Colonic mucosa (tissue), 4 donors: Measurements from ENCODE around the gene EXOC2. TPM values are rescaled to one million over a fixed set of nuclear protein-coding genes. Genes with fewer than 3 reads are reported as not detected.

Experiments used
- DNase-seq: peaks from one replicate; pipeline ENCODE4 v3.0.0-alpha.2; 2020
- H3K27ac ChIP-seq: fragments of 200-600 bp; one replicate; pipeline ENCODE4 v1.8.0; 2021
- H3K27me3 ChIP-seq: fragments of 200-600 bp; one replicate; pipeline ENCODE4 v1.8.0; 2021
- H3K36me3 ChIP-seq: fragments of 200-600 bp; one replicate; pipeline ENCODE4 v1.8.0; 2021
- H3K4me1 ChIP-seq: fragments of 200-600 bp; one replicate; pipeline ENCODE4 v1.8.0; 2021; ENCODE audit warnings: mild to moderate bottlenecking
- H3K4me3 ChIP-seq: fragments of 200-600 bp; one replicate; pipeline ENCODE4 v1.8.0; 2021
- H3K9ac ChIP-seq, 2 donors: one replicate each; pipeline ENCODE4 v1.7.0; 2013; ENCODE audit warnings: control low read depth in 2 of 2, low read depth in 2 of 2, low read length in 2 of 2
- H3K9me3 ChIP-seq: fragments of 200-600 bp; one replicate; pipeline ENCODE4 v1.8.0; 2021
- intact Hi-C: fragments of 100-400 bp; cut with DNase I; formaldehyde crosslinking; loops from one replicate; pipeline ENCODE4 v1.14.1; 2022
- total RNA-seq, 2 donors: library from RNA; stranded (reverse); fragmentation: NEBNext Ultra II Directional in 1 of 2; extraction: Animal tissue kit (Norgen Biotek cat#: 25700) in 1 of 2; gene quantifications; one replicate each; pipeline ENCODE4 v1.2.1, GENCODE V29; 2021
- TF ChIP-seq, protein P1 (sequence below): fragments of 200-600 bp; IDR thresholded peaks from one replicate; pipeline ENCODE4 v1.8.0; 2022; ENCODE audit warnings: antibody characterized with exemption, mild to moderate bottlenecking
- donor health status: healthy.
- donor health status: DM: no; HTN: no; CAD: no.
- donor health status: DM: no; HTN: no; CAD: no.

The EXOC2 gene
- total RNA-seq, 2 donors from 2014 or later, result 18.3 to 19.6 TPM

DNA sequence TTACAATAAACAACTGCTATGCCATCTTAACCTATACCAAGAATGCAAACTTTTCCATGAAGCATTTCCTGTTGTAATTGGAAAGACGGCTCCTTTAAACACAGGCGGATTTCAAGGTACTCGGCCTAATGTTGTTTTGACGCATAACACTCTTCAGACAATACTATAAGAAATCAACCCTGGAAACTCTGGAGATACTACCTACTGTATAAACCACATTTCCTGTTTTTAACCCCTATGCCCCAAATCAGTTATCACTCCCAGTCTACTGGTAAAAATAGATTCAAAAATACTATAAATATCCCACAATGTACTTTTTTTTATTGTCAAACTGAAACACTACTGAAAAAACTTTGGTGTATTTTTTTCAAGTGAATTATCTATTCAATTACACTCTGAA lies 183.3 kb downstream of the EXOC2 start:
- TF ChIP-seq, protein P1, sequence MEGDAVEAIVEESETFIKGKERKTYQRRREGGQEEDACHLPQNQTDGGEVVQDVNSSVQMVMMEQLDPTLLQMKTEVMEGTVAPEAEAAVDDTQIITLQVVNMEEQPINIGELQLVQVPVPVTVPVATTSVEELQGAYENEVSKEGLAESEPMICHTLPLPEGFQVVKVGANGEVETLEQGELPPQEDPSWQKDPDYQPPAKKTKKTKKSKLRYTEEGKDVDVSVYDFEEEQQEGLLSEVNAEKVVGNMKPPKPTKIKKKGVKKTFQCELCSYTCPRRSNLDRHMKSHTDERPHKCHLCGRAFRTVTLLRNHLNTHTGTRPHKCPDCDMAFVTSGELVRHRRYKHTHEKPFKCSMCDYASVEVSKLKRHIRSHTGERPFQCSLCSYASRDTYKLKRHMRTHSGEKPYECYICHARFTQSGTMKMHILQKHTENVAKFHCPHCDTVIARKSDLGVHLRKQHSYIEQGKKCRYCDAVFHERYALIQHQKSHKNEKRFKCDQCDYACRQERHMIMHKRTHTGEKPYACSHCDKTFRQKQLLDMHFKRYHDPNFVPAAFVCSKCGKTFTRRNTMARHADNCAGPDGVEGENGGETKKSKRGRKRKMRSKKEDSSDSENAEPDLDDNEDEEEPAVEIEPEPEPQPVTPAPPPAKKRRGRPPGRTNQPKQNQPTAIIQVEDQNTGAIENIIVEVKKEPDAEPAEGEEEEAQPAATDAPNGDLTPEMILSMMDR, result no peak

DNA sequence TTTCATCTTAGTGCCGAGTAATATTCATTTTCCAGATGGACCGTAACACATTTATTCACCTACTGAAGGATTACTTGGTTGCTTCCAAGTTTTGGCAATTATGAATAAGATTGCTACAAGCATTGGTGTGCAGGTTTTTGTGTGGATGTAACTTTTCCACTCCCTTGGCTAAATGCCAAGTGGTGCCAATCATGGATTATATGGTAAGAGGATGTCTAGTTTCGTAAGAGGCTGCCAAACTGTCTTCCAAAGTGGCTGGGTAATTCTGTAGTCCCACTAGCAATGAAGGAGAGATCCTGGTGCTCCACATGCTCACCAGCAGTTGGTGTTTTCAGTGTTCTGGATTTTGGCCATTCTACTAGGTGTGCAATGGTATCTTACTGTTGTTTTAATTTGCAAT lies 184.3 kb downstream of the EXOC2 start:
- H3K27me3 ChIP-seq, result no peaks in the 10 kb centered on the region
- H3K9me3 ChIP-seq, result no peaks in the 10 kb centered on the region
- H3K27ac ChIP-seq, result no peak overlapping the region
- no peaks in the 10 kb centered on the region for H3K4me1 ChIP-seq
- TF ChIP-seq, protein P1, result no peak
- H3K36me3 ChIP-seq, result no peaks in the 10 kb centered on the region
- DNase-seq, result no peak
- intact Hi-C loops, result no loop called here
- no peak overlapping the region for H3K9ac ChIP-seq
- H3K4me3 ChIP-seq, result no peak overlapping the region

More for the DNA sequence above, 183.3 kb downstream of the EXOC2 start:
- no peaks in the 10 kb centered on the region for H3K36me3 ChIP-seq
- H3K9me3 ChIP-seq, result no peaks in the 10 kb centered on the region
- no peak for DNase-seq
- intact Hi-C loops, result no loop called here
- H3K4me3 ChIP-seq, result no peak overlapping the region
- no peaks in the 10 kb centered on the region for H3K4me1 ChIP-seq
- no peaks in the 10 kb centered on the region for H3K27me3 ChIP-seq
- H3K9ac ChIP-seq, result no peak overlapping the region
- H3K27ac ChIP-seq, result no peak overlapping the region

DNA sequence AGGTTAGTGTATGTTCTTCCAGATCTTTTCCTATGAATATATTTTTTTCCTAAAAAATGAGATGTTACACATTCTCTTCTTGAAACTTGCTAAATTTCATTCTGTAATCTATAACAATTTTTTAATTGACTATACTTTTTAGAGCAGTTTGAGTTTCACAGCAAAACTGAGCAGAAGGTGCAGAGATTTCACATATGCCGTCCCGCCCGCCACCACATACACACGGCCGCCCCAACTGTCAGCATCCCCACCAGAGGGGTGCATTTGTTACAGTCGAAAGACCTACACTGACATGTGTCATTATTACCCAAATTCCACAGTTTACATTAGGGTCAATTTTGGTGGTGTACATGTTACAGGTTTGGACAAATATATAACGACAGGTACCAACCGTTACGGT lies 184.9 kb downstream of the EXOC2 start:
- Histone ChIP-seq H3K27ac (no peak overlapping the region), H3K4me1 (no peaks in the 10 kb centered on the region), H3K27me3 (no peaks in the 10 kb centered on the region), H3K4me3 (no peak overlapping the region), H3K9me3 (no peaks in the 10 kb centered on the region), H3K36me3 (no peaks in the 10 kb centered on the region), H3K9ac (no peak overlapping the region)
- TF ChIP-seq, protein P1, result no peak
- intact Hi-C loops, result no loop called here
- DNase-seq, result no peak

DNA sequence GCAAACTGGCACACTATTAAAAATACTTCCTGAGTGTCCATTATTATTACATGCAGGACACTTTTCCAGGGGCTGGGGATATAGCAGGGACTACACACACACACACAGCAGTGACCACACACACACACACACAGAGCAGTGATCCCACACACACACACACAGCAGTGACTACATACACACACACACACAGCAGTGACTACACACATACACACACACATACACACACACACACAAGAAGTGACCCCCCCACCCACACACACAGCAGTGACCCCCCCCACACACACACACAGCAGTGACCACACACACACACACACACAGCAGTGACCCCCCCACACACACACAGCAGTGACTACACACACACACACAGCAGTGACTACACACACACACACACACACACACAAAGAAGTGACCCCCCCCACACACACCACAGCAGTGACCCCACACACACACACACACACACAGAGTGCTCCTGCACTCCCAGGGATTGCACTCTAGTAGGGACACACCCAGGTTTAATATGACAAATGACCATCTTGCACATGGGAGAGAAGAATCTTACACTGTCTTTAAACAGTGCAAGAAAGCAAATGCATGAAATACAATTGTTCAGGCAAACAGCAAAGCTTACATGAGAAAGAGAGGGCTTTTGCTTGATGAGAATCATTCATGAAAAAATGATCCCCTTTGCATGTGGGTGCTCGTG lies 185.9 kb downstream of the EXOC2 start:
- Histone ChIP-seq H3K9me3 (no peaks in the 10 kb centered on the region), H3K36me3 (no peaks in the 10 kb centered on the region), H3K4me1 (no peaks in the 10 kb centered on the region), H3K27ac (no peak overlapping the region), H3K9ac (no peak overlapping the region), H3K4me3 (no peak overlapping the region), H3K27me3 (no peaks in the 10 kb centered on the region)
- intact Hi-C loops, result no loop called here
- TF ChIP-seq, protein P1, result no peak
- no peak for DNase-seq

DNA sequence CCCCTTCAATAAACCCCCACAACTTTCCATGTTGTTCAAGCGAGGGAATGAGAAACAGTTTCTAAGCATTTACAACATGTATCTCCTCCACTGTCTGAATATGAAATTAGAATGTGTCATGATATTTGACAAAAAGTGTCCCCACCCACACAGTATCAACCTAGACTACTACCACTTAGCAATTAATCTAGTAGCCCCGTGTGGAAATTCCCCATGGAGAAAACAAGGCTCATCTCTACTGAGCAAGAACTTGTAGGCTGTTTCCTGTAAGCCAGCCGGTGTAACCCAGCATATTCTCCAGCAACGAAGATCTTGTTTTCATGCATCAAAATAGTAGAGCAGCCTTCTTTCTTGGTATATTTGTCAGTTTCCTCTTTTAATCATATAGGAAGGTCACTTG lies 186.4 kb downstream of the EXOC2 start:
- no peaks in the 10 kb centered on the region for H3K36me3 ChIP-seq
- no peak overlapping the region for H3K4me3 ChIP-seq
- TF ChIP-seq, protein P1, result no peak
- H3K27me3 ChIP-seq, result no peaks in the 10 kb centered on the region
- no peak for DNase-seq
- H3K9ac ChIP-seq, result no peak overlapping the region
- no peaks in the 10 kb centered on the region for H3K4me1 ChIP-seq
- H3K27ac ChIP-seq, result no peak overlapping the region
- intact Hi-C loops, result no loop called here
- H3K9me3 ChIP-seq, result no peaks in the 10 kb centered on the region
